CD14-positive monocyte (primary cell): ENCODE measurements around the gene DUSP9. TPM values are rescaled to one million over a fixed set of nuclear protein-coding genes. Genes with fewer than 3 reads are reported as not detected.

Experiments used
- DNase-seq, 3 donors: peaks; one replicate each; pipeline ENCODE4 v3.0.0-alpha.2; 2011 to 2022
- H2AFZ ChIP-seq: 2 replicates; pipeline ENCODE4 v1.6.0; 2012; ENCODE audit warnings: mild to moderate bottlenecking, low read depth, low read length, inconsistent platforms; ENCODE audit not compliant: insufficient read depth, poor library complexity, severe bottlenecking
- H3K27ac ChIP-seq, 2 donors: 1 replicate in 1 of 2; 2 replicates in 1 of 2; pipeline ENCODE4 v1.5.1; 2012 to 2013; ENCODE audit warnings: low read length in 2 of 2, control low read depth in 1 of 2, inconsistent platforms in 1 of 2, low read depth in 1 of 2, mild to moderate bottlenecking in 1 of 2
- H3K27me3 ChIP-seq, 2 donors: one replicate each; pipeline versions ENCODE4 v1.6.0 to v1.6.1; 2011 to 2013; ENCODE audit warnings: low read length in 2 of 2; ENCODE audit not compliant: control insufficient read depth in 2 of 2, insufficient read depth in 2 of 2
- H3K36me3 ChIP-seq, 2 donors: replicated peaks in 1 of 2; 1 replicate in 1 of 2; 2 replicates in 1 of 2; pipeline versions ENCODE4 v1.5.1 to v1.6.1; 2012 to 2013; ENCODE audit warnings: low read length in 2 of 2, control low read depth in 1 of 2, inconsistent platforms in 1 of 2, mild to moderate bottlenecking in 1 of 2; ENCODE audit not compliant: insufficient read depth in 2 of 2, control insufficient read depth in 1 of 2
- H3K4me1 ChIP-seq, 2 donors: 1 replicate in 1 of 2; 2 replicates in 1 of 2; pipeline versions ENCODE4 v1.5.1 to v1.6.1; 2012 to 2013; ENCODE audit warnings: low read length in 2 of 2, control low read depth in 1 of 2, inconsistent platforms in 1 of 2, mild to moderate bottlenecking in 1 of 2, moderate library complexity in 1 of 2; ENCODE audit not compliant: insufficient read depth in 2 of 2, control insufficient read depth in 1 of 2
- H3K4me2 ChIP-seq: replicated peaks from 2 replicates; pipeline ENCODE3; 2012; ENCODE audit warnings: low read length, moderate library complexity, mild to moderate bottlenecking; ENCODE audit not compliant: poor library complexity, severe bottlenecking; ENCODE audit errors: extremely low read depth
- H3K4me3 ChIP-seq, 3 experiments: fragments of 200-600 bp in 1 of 3; sonication (generic) in 1 of 3; replicated peaks in 1 of 3; 1 replicate in 2 of 3; 2 replicates in 1 of 3; pipeline ENCODE4 v1.5.1; 2011 to 2013; ENCODE audit warnings: low read length in 3 of 3, mild to moderate bottlenecking in 3 of 3, control low read depth in 2 of 3, low read depth in 2 of 3, inconsistent platforms in 1 of 3, moderate library complexity in 1 of 3
- H3K79me2 ChIP-seq: 2 replicates; pipeline ENCODE4 v1.6.0; 2012; ENCODE audit warnings: mild to moderate bottlenecking, control low read depth, inconsistent platforms, low read length, moderate library complexity; ENCODE audit not compliant: insufficient read depth
- H3K9ac ChIP-seq: 2 replicates; pipeline ENCODE4 v1.6.0; 2017; ENCODE audit warnings: low read length, mild to moderate bottlenecking; ENCODE audit not compliant: insufficient read depth, poor library complexity, severe bottlenecking
- H3K9me3 ChIP-seq, 2 donors: replicated peaks in 1 of 2; 1 replicate in 1 of 2; 2 replicates in 1 of 2; pipeline versions ENCODE4 v1.5.1 to v1.6.1; 2012 to 2013; ENCODE audit warnings: low read length in 2 of 2, control low read depth in 1 of 2; ENCODE audit not compliant: control insufficient read depth in 1 of 2, insufficient read depth in 1 of 2
- H4K20me1 ChIP-seq: 2 replicates; pipeline ENCODE4 v1.6.0; 2012; ENCODE audit warnings: mild to moderate bottlenecking, low read length, control low read depth, moderate library complexity; ENCODE audit not compliant: insufficient read depth
- H3K27ac Mint-ChIP-seq, 7 donors: one replicate each; pipeline ENCODE4 v1.8.0; 2020; ENCODE audit warnings: mild to moderate bottlenecking in 7 of 7, mixed read lengths in 7 of 7, moderate library complexity in 6 of 7, inconsistent platforms in 2 of 7
- H3K27me3 Mint-ChIP-seq, 3 donors: one replicate each; pipeline ENCODE4 v1.8.0; 2021 to 2022; ENCODE audit warnings: low read depth in 3 of 3, mild to moderate bottlenecking in 3 of 3, mixed read lengths in 3 of 3, moderate library complexity in 3 of 3, inconsistent platforms in 1 of 3
- H3K36me3 Mint-ChIP-seq, 2 donors: one replicate each; pipeline ENCODE4 v1.8.0; 2020; ENCODE audit warnings: mixed read lengths in 2 of 2, inconsistent platforms in 1 of 2, mild to moderate bottlenecking in 1 of 2
- H3K4me1 Mint-ChIP-seq: one replicate; pipeline ENCODE4 v1.8.0; 2020; ENCODE audit warnings: mild to moderate bottlenecking, mixed read lengths
- H3K4me3 Mint-ChIP-seq, 2 donors: one replicate each; pipeline ENCODE4 v1.8.0; 2020; ENCODE audit warnings: mild to moderate bottlenecking in 2 of 2, mixed read lengths in 2 of 2, moderate library complexity in 1 of 2
- H3K9me3 Mint-ChIP-seq, 7 donors: one replicate each; pipeline ENCODE4 v1.8.0; 2020 to 2022; ENCODE audit warnings: mixed read lengths in 7 of 7, mild to moderate bottlenecking in 6 of 7, moderate library complexity in 6 of 7, inconsistent platforms in 2 of 7
- WGBS: methylation state at CpG from one replicate; pipeline ENCODE4 v1.1.5; 2013; ENCODE audit warnings: missing lambda C conversion rate; ENCODE audit not compliant: insufficient coverage; 5-methylcytosine and 5-hydroxymethylcytosine counted together
- intact Hi-C, 2 donors: fragments of 100-400 bp; cut with micrococcal nuclease; formaldehyde crosslinking; loops; one replicate each; pipeline versions ENCODE4 v1.15.0 to v1.15.1; 2023
- polyA plus RNA-seq, 3 donors: library from polyadenylated mRNA; depleted of rRNA in 1 of 3; unstranded in 2 of 3; stranded (reverse) in 1 of 3; fragments of 300-500 nt in 2 of 3; fragments of >200 nt in 1 of 3; fragmentation: Illumina TruSeq in 2 of 3; gene quantifications; 1 replicate in 2 of 3; 2 replicates in 1 of 3; pipeline ENCODE4 v1.2.3, GENCODE V29; 2012 to 2021
- TF ChIP-seq, protein P1 (sequence below): fragments of 200-600 bp; IDR thresholded peaks from one replicate; pipeline ENCODE4 v1.8.0; 2022; ENCODE audit warnings: antibody characterized with exemption, mild to moderate bottlenecking

DUSP9 gene
- polyA plus RNA-seq, 3 donors, result not detected

DNA sequence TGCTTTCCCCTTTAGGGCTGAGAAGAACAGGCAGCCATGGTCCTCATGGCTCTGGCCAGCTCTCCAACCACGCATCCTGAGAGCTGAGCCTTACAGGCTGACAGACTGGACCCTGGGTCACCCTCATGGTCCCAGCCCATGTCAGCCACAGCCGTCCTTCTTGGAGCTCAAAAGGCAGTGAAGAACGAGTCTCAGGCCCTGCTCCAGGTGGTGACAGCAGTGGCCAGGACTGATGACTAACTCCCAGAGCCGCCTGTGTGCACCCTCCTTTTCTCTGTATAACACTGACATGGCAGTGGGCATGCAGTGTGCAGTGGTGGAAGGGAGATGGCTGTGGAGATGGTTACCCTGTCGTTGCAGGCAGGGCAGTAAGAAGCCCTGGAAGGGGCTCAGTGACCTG is 10.3 kb upstream of the DUSP9 start:
- Histone ChIP-seq H4K20me1 (no peaks in the 10 kb centered on the region), H3K4me1 (no peaks in the 10 kb centered on the region), H3K9ac (no peak overlapping the region), H3K4me2 (no peak overlapping the region), H3K9me3 (peaks cover 0 to 3% of the 10 kb centered on the region in 2 donors), H3K79me2 (no peaks in the 10 kb centered on the region), H3K27me3 (peaks cover 2 to 9% of the 10 kb centered on the region in 2 donors), H3K27ac (no peak overlapping the region), H3K4me3 (no peak overlapping the region), H2AFZ (no peak overlapping the region), H3K36me3 (no peaks in the 10 kb centered on the region)
- 100% methylated on average over 2 of the region's 5 CpGs for WGBS
- no peak for DNase-seq
- no peak overlapping the region for H3K27ac Mint-ChIP-seq
- H3K27me3 Mint-ChIP-seq, result peaks cover 12 to 29% (median 25%) of the 10 kb centered on the region in 3 donors
- peaks cover 0 to 1% of the 10 kb centered on the region in 2 donors for H3K36me3 Mint-ChIP-seq
- no peak overlapping the region for H3K4me3 Mint-ChIP-seq
- TF ChIP-seq, protein P1, sequence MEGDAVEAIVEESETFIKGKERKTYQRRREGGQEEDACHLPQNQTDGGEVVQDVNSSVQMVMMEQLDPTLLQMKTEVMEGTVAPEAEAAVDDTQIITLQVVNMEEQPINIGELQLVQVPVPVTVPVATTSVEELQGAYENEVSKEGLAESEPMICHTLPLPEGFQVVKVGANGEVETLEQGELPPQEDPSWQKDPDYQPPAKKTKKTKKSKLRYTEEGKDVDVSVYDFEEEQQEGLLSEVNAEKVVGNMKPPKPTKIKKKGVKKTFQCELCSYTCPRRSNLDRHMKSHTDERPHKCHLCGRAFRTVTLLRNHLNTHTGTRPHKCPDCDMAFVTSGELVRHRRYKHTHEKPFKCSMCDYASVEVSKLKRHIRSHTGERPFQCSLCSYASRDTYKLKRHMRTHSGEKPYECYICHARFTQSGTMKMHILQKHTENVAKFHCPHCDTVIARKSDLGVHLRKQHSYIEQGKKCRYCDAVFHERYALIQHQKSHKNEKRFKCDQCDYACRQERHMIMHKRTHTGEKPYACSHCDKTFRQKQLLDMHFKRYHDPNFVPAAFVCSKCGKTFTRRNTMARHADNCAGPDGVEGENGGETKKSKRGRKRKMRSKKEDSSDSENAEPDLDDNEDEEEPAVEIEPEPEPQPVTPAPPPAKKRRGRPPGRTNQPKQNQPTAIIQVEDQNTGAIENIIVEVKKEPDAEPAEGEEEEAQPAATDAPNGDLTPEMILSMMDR, result no peak
- H3K4me1 Mint-ChIP-seq, result no peaks in the 10 kb centered on the region
- intact Hi-C loops, result no loop called here
- peaks cover 0 to 9% (median 2%) of the 10 kb centered on the region in 7 donors for H3K9me3 Mint-ChIP-seq

DNA sequence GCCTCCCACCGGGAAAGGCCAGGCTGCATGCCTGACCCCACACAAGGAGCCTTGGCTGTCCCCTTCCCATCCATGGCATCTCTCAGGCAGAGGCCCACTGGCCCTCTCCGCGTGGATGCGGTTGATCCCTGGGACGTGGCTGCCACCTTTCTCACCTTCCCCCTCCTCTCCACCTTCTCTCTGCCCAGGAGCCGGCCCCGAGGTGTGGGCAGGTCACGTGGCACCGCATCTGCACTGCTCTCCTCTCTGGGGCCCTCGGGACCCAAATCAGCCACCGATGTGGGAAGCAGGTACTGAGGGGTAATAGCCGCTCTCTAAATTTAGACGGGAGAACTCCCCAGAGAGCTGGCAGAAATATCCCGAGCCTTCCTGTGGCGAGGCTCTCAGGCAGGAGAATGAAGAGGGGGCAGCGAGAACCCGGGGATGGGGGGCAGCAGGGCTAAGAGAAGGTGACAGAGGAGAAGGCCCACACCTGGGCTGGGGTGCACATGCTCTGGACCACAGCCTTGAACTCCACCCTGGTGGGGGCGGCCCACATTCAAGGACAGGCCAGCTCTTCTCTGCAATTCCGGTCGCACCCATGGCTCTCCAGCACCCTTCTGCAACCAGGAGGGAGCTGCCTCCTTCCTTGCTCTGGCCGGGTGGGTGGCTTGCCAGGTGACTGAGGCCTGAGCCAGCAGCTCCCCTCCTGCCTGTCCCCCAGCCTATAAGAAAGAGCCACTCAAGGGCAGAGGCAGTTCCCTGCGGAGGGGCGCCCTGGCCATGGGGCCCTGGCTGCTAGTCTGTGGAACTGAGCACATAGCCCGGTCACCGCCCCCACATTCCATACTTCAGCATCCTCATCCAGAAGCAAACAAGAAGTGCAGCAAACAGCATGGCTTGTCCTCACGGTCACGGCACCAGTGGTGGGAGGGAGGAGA is 9.6 kb upstream of the DUSP9 start:
- peaks cover 0 to 1% of the 10 kb centered on the region in 2 donors for H3K36me3 Mint-ChIP-seq
- intact Hi-C loops, result no loop called here
- Histone ChIP-seq H3K27ac (no peak overlapping the region), H3K4me3 (no peak overlapping the region), H3K27me3 (peaks cover 2 to 12% of the 10 kb centered on the region in 2 donors), H3K9ac (no peak overlapping the region), H3K36me3 (no peaks in the 10 kb centered on the region), H3K79me2 (no peaks in the 10 kb centered on the region), H3K9me3 (no peaks in the 10 kb centered on the region), H3K4me1 (no peaks in the 10 kb centered on the region), H4K20me1 (no peaks in the 10 kb centered on the region), H3K4me2 (no peak overlapping the region), H2AFZ (no peak overlapping the region)
- 98% methylated on average over 7 of the region's 27 CpGs for WGBS
- DNase-seq, result no peak
- no peak overlapping the region for H3K4me3 Mint-ChIP-seq
- no peak overlapping the region for H3K27ac Mint-ChIP-seq
- TF ChIP-seq, protein P1, result no peak
- peaks cover 12 to 31% (median 30%) of the 10 kb centered on the region in 3 donors for H3K27me3 Mint-ChIP-seq
- H3K4me1 Mint-ChIP-seq, result no peaks in the 10 kb centered on the region
- H3K9me3 Mint-ChIP-seq, result peaks cover 0 to 2% (median under 1%) of the 10 kb centered on the region in 7 donors
